Endothelial cell of umbilical vein (primary cell): ENCODE data around the gene PHC3. TPM values are rescaled to one million over a fixed set of nuclear protein-coding genes. Genes with fewer than 3 reads are reported as not detected.

ENCODE experiments used
- BruUV-seq: library from RNA; stranded (reverse); fragments of 400-500 nt; replicated peaks from 2 replicates; lab custom pipeline; 2021; lab: Mats Ljungman, UMichigan
- CTCF ChIA-PET: fragments of 300-600, 350-600 bp; sonication (Branson Sonifier 250); formaldehyde crosslinking; loops from one replicate; lab custom pipeline; 2021; ENCODE audit warnings: antibody characterized with exemption, inconsistent platforms; lab: Charles Lee
- POLR2A ChIA-PET: fragments of 300-600, 350-600 bp; sonication (Branson Sonifier 250); formaldehyde crosslinking; loops from one replicate; lab custom pipeline; 2021; ENCODE audit warnings: antibody characterized with exemption, inconsistent platforms; lab: Charles Lee
- DNase-seq: peaks from one replicate; pipeline ENCODE4 v3.0.0-alpha.2; 2011; ENCODE audit warnings: low read depth, low spot score
- FAIRE-seq: peaks from 2 replicates; lab custom pipeline; 2011; peaks lifted over from hg19 to GRCh38; lab: Jason Lieb, UNC
- H2AFZ ChIP-seq: 2 replicates; pipeline ENCODE4 v1.6.0; 2012; ENCODE audit warnings: low read depth, low read length, control low read depth, inconsistent platforms
- H3K27ac ChIP-seq: 2 replicates; pipeline ENCODE4 v1.5.1; 2011; ENCODE audit warnings: low read depth, mild to moderate bottlenecking, control low read depth, low read length, moderate library complexity; ENCODE audit not compliant: insufficient read depth
- H3K27me3 ChIP-seq, 2 experiments: 2 replicates each; pipeline versions ENCODE4 v1.6.0 to v1.6.1; 2011; ENCODE audit warnings: low read length in 2 of 2, mixed read lengths in 1 of 2; ENCODE audit not compliant: control insufficient read depth in 2 of 2, insufficient read depth in 2 of 2
- H3K36me3 ChIP-seq, 2 experiments: 2 replicates in 1 of 2; 3 replicates in 1 of 2; pipeline ENCODE4 v1.5.1; 2011; ENCODE audit warnings: low read length in 2 of 2, mild to moderate bottlenecking in 1 of 2, moderate library complexity in 1 of 2; ENCODE audit not compliant: control insufficient read depth in 2 of 2, insufficient read depth in 2 of 2; ENCODE audit errors: extremely low read depth in 1 of 2
- H3K4me1 ChIP-seq: 3 replicates; pipeline ENCODE4 v1.5.1; 2011; ENCODE audit warnings: mild to moderate bottlenecking, low read length; ENCODE audit not compliant: control insufficient read depth, insufficient read depth; ENCODE audit errors: extremely low read depth
- H3K4me2 ChIP-seq: 2 replicates; pipeline ENCODE4 v1.6.1; 2011; ENCODE audit warnings: low read length, control low read depth, mixed read lengths; ENCODE audit not compliant: insufficient read depth
- H3K4me3 ChIP-seq, 3 experiments: fragments of 200-600 bp in 1 of 3; sonication (generic), shearing (Covaris generic) in 1 of 3; replicated peaks in 1 of 3; 2 replicates each; pipeline ENCODE4 v1.5.1; 2011 to 2016; ENCODE audit warnings: control low read depth in 3 of 3, low read length in 3 of 3, mild to moderate bottlenecking in 2 of 3, inconsistent platforms in 1 of 3, low read depth in 1 of 3, moderate library complexity in 1 of 3; ENCODE audit not compliant: insufficient read depth in 1 of 3
- H3K79me2 ChIP-seq: 2 replicates; pipeline ENCODE4 v1.6.0; 2012; ENCODE audit warnings: low read length, inconsistent platforms; ENCODE audit not compliant: control insufficient read depth, insufficient read depth
- H3K9ac ChIP-seq: replicated peaks from 2 replicates; pipeline ENCODE3; 2011; ENCODE audit warnings: low read length, control low read depth; ENCODE audit not compliant: insufficient read depth; ENCODE audit errors: extremely low read depth
- H3K9me1 ChIP-seq: replicated peaks from 3 replicates; pipeline ENCODE4 v1.6.0; 2011; ENCODE audit warnings: mild to moderate bottlenecking, low read length; ENCODE audit not compliant: control insufficient read depth, insufficient read depth; ENCODE audit errors: extremely low read depth
- H3K9me3 ChIP-seq: replicated peaks from 2 replicates; pipeline ENCODE4 v1.5.1; 2012; ENCODE audit warnings: low read length, inconsistent platforms; ENCODE audit not compliant: control insufficient read depth, insufficient read depth
- H4K20me1 ChIP-seq: replicated peaks from 2 replicates; pipeline ENCODE3; 2011; ENCODE audit warnings: mild to moderate bottlenecking, low read length; ENCODE audit not compliant: control insufficient read depth, insufficient read depth; ENCODE audit errors: extremely low read depth
- FOS ChIP-seq: IDR thresholded peaks from 2 replicates; pipeline ENCODE4 v1.6.1; 2011; ENCODE audit warnings: mild to moderate bottlenecking, low read length, moderate library complexity, borderline replicate concordance; ENCODE audit not compliant: insufficient read depth
- GATA2 ChIP-seq: IDR thresholded peaks from 2 replicates; pipeline ENCODE4 v1.7.0; 2011; ENCODE audit warnings: low read depth, mild to moderate bottlenecking, moderate library complexity, mixed read lengths, low read length; ENCODE audit not compliant: insufficient read length, insufficient read depth
- JUN ChIP-seq: IDR thresholded peaks from 2 replicates; pipeline ENCODE4 v1.6.1; 2011; ENCODE audit warnings: borderline replicate concordance, low read depth; ENCODE audit not compliant: insufficient read length, insufficient read depth
- MYC ChIP-seq: IDR thresholded peaks from one replicate; pipeline ENCODE4 v1.6.1; 2011; ENCODE audit warnings: mild to moderate bottlenecking, low read depth, low read length
- POLR2A ChIP-seq: IDR thresholded peaks from 2 replicates; pipeline ENCODE4 v1.6.1; 2012; ENCODE audit warnings: low read depth, mild to moderate bottlenecking, control low read depth, low read length
- POLR2AphosphoS5 ChIP-seq: IDR thresholded peaks from 2 replicates; pipeline ENCODE4 v1.6.1; 2012; ENCODE audit warnings: low read depth, mild to moderate bottlenecking, control low read depth, low read length, moderate library complexity; ENCODE audit not compliant: insufficient read depth
- dilution Hi-C: fragments of 300-500 bp; cut with MboI; formaldehyde crosslinking; loops from one replicate; pipeline ENCODE4 v1.15.0; 2019; ENCODE audit warnings: low sequenced_read_pairs; ENCODE audit not compliant: extremely low pct_ligation_motif_present
- intact Hi-C: fragments of 100-400 bp; cut with micrococcal nuclease; formaldehyde crosslinking; loops from one replicate; pipeline ENCODE4 v1.10.0; 2022
- polyA plus RNA-seq, 4 experiments: library from polyadenylated mRNA; depleted of rRNA in 3 of 4; stranded (reverse) in 3 of 4; unstranded in 1 of 4; fragments of >200 nt; gene quantifications; 2 replicates each; pipeline versions ENCODE4 v1.2.1 to v1.2.3, GENCODE V29; 2011 to 2012; ENCODE audit warnings: missing spikeins in 1 of 4
- total RNA-seq: library from RNA; stranded (reverse); gene quantifications from 2 replicates; pipeline ENCODE4 v1.2.3, GENCODE V29; 2021
- TF ChIP-seq, protein P1 (sequence below): IDR thresholded peaks from 2 replicates; pipeline ENCODE4 v1.6.1; 2011; ENCODE audit not compliant: insufficient read depth, insufficient read length
- TF ChIP-seq, protein P2 (sequence below), 2 donors: IDR thresholded peaks; 1 replicate in 1 of 2; 2 replicates in 1 of 2; pipeline ENCODE4 v1.5.1; 2011; ENCODE audit warnings: low read length in 2 of 2, mild to moderate bottlenecking in 2 of 2, moderate library complexity in 2 of 2, control low read depth in 1 of 2, inconsistent platforms in 1 of 2, low read depth in 1 of 2; ENCODE audit not compliant: insufficient read depth in 1 of 2; ENCODE audit errors: extremely low read depth in 1 of 2

PHC3 gene
- total and polyA plus RNA-seq, 2 donors (not counting 3 experiments of a cell fraction or from before 2014, with no cell fraction given): 35.7 to 45.8 TPM

DNA sequence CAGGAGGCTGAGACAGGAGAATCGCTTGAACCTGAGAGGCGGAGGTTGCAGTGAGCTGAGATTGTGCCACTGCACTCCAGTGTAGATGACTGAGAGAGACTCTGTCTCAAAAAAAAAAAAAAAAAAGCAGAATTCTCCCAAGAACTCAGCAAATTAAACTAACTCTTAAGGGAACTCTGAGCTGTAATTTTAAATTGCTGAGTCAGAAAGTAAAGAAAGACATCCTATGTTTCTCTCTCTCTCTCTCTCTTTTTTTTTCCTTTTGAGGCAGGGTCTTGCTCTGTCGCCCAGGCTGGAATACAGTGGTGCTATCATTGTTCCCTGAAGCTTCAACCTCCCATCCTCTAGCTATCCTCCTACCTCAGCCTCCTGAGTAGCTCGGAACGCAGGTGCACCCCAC lies 20.0 kb upstream of the PHC3 start:
- CTCF ChIA-PET: interaction anchor here (0.7 to 2.2 kb wide), 3 partner anchors 13 to 610 kb away, joined by 3 to 5 read pairs (median 4); no protein-coding TSS in a partner anchor
- H2AFZ ChIP-seq: no peak overlapping the region
- H3K4me2 ChIP-seq: no peak overlapping the region
- H3K9ac ChIP-seq: no peak overlapping the region
- no peaks in the 10 kb centered on the region for H3K9me1 ChIP-seq
- no peaks in the 10 kb centered on the region for H4K20me1 ChIP-seq
- no peaks in the 10 kb centered on the region for H3K9me3 ChIP-seq
- H3K79me2 ChIP-seq: no peaks in the 10 kb centered on the region
- TF ChIP-seq POLR2A (no peak), MYC (no peak), GATA2 (no peak), POLR2AphosphoS5 (no peak), FOS (no peak), JUN (no peak)
- TF ChIP-seq, protein P1, sequence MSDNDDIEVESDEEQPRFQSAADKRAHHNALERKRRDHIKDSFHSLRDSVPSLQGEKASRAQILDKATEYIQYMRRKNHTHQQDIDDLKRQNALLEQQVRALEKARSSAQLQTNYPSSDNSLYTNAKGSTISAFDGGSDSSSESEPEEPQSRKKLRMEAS: no peak
- TF ChIP-seq, protein P2, sequence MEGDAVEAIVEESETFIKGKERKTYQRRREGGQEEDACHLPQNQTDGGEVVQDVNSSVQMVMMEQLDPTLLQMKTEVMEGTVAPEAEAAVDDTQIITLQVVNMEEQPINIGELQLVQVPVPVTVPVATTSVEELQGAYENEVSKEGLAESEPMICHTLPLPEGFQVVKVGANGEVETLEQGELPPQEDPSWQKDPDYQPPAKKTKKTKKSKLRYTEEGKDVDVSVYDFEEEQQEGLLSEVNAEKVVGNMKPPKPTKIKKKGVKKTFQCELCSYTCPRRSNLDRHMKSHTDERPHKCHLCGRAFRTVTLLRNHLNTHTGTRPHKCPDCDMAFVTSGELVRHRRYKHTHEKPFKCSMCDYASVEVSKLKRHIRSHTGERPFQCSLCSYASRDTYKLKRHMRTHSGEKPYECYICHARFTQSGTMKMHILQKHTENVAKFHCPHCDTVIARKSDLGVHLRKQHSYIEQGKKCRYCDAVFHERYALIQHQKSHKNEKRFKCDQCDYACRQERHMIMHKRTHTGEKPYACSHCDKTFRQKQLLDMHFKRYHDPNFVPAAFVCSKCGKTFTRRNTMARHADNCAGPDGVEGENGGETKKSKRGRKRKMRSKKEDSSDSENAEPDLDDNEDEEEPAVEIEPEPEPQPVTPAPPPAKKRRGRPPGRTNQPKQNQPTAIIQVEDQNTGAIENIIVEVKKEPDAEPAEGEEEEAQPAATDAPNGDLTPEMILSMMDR (IDR thresholded peaks at IDR 0.05; ENCODE audit: extremely low read depth in 1 of 2, insufficient read depth in 1 of 2, low read depth in 1 of 2, low read length in 2 of 2): no peak
- BruUV-seq: no TSS peak
- DNase-seq (no peak), FAIRE-seq (no peak)
- H3K4me3 ChIP-seq: no peak overlapping the region
- POLR2A ChIA-PET: no interaction called here
- intact Hi-C loops (no loop called here), dilution Hi-C loops (no loop called here)
- no peaks in the 10 kb centered on the region for H3K4me1 ChIP-seq
- H3K27ac ChIP-seq: no peak overlapping the region
- peaks cover 10 to 11% of the 10 kb centered on the region in 2 experiments for H3K27me3 ChIP-seq
- no peaks in the 10 kb centered on the region for H3K36me3 ChIP-seq
